Keratinocyte (primary cell): ENCODE results near the gene FAM174B.

ENCODE experiments used
- CTCF ChIP-seq, 3 experiments: IDR thresholded peaks in 1 of 3; conservative IDR thresholded peaks in 1 of 3; optimal IDR thresholded peaks in 1 of 3; 2 replicates in 2 of 3; 3 replicates in 1 of 3; pipeline versions ENCODE3 to v1.5.1; 2011; ENCODE audit warnings: low read length in 3 of 3, mild to moderate bottlenecking in 3 of 3, moderate library complexity in 2 of 3, control low read depth in 1 of 3, inconsistent platforms in 1 of 3; ENCODE audit not compliant: insufficient read depth in 2 of 3; ENCODE audit errors: extremely low read depth in 1 of 3
- EZH2 ChIP-seq: IDR thresholded peaks from one replicate; pipeline ENCODE4 v1.6.1; 2012; ENCODE audit warnings: inconsistent platforms, mild to moderate bottlenecking, low read length, moderate library complexity

- TF ChIP-seq CTCF (optimal IDR thresholded peaks at IDR 0.05 in 1 of 3, IDR thresholded peaks at IDR 0.05 in 1 of 3, conservative IDR thresholded peaks at IDR 0.05 in 1 of 3; ENCODE audit: extremely low read depth in 1 of 3, insufficient read depth in 2 of 3, low read length in 3 of 3) (no peak), EZH2 (no peak)
Measured at GRCh38 chr15:92651877-92652575, 3.5 kb downstream of the FAM174B start.
